ENCODE results near the gene TICAM1. TPM values are rescaled to one million over a fixed set of nuclear protein-coding genes. Genes with fewer than 3 reads are reported as not detected.
"Not testable (repeated sequence)": the region's sequence is repeated elsewhere in the genome, so short reads cannot be mapped to it uniquely, and the experiment has no call there.

TICAM1 gene
- total RNA-seq, 2 experiments from 2014 or later: 14.7 to 15.0 TPM

GRCh38 chr19:4807188-4807587 is 24.3 kb downstream of the TICAM1 start:
- H3K9me3 Mint-ChIP-seq: no peaks in the 10 kb centered on the region
- H3K36me3 ChIP-seq (ENCODE audit: insufficient read depth, low read length): no peaks in the 10 kb centered on the region
- ChIA-PET POLR2A (no interaction called here), CTCF (no interaction called here)
- no peak overlapping the region for H3K4me3 Mint-ChIP-seq
- peaks cover 9% of the 10 kb centered on the region for H3K4me1 Mint-ChIP-seq (ENCODE audit: low read depth)
- H3K9me3 ChIP-seq (ENCODE audit: control insufficient read depth in 1 of 2, insufficient read depth in 1 of 2, low read length in 2 of 2): no peaks in the 10 kb centered on the region
- H3K27ac Mint-ChIP-seq: no peak overlapping the region
- H3K4me1 ChIP-seq (ENCODE audit: insufficient read depth, low read length): peaks cover 17% of the 10 kb centered on the region
- no peaks in the 10 kb centered on the region for H3K27me3 Mint-ChIP-seq
- DNase-seq (peak in 2 of 14 experiments; percentile 32 to 46), ATAC-seq (ENCODE audit: poor library complexity) (no peak)
- no peaks in the 10 kb centered on the region for H3K27me3 ChIP-seq (ENCODE audit: control insufficient read depth in 1 of 2, insufficient read depth in 2 of 2, low read length in 2 of 2)
- H3K4me3 ChIP-seq (ENCODE audit: low read length): no peak overlapping the region
- intact Hi-C loops (cut with DNase I, micrococcal nuclease): loop anchor here in 1 of 2 experiments (10.0 kb wide), 1 partner anchor 232 kb away; no protein-coding TSS in a partner anchor
- no peak overlapping the region for H3K27ac ChIP-seq (ENCODE audit: low read depth in 1 of 2, low read length in 2 of 2)
- H3K36me3 Mint-ChIP-seq (ENCODE audit: low read depth): no peaks in the 10 kb centered on the region
- TF ChIP-seq CTCF (IDR thresholded peaks at IDR 0.05): no peak

- ATAC-seq (ENCODE audit: poor library complexity) (no peak), DNase-seq (no peak)
- Mint-ChIP-seq H3K4me3 (no peak overlapping the region), H3K27ac (no peak overlapping the region), H3K36me3 (ENCODE audit: low read depth) (no peaks in the 10 kb centered on the region), H3K27me3 (no peaks in the 10 kb centered on the region), H3K4me1 (ENCODE audit: low read depth) (peaks cover 4% of the 10 kb centered on the region), H3K9me3 (no peaks in the 10 kb centered on the region)
- Histone ChIP-seq H3K27me3 (ENCODE audit: control insufficient read depth in 1 of 2, insufficient read depth in 2 of 2, low read length in 2 of 2) (no peaks in the 10 kb centered on the region), H3K4me3 (ENCODE audit: low read length) (no peak overlapping the region), H3K27ac (ENCODE audit: low read depth in 1 of 2, low read length in 2 of 2) (no peak overlapping the region), H3K9me3 (ENCODE audit: control insufficient read depth in 1 of 2, insufficient read depth in 1 of 2, low read length in 2 of 2) (no peaks in the 10 kb centered on the region), H3K4me1 (ENCODE audit: insufficient read depth, low read length) (peaks cover 11% of the 10 kb centered on the region), H3K36me3 (ENCODE audit: insufficient read depth, low read length) (no peaks in the 10 kb centered on the region)
- CTCF ChIA-PET: interaction anchor here (2.8 kb wide), 1 partner anchor 45 kb away, joined by 14 read pairs; no protein-coding TSS in a partner anchor
- TF ChIP-seq CTCF (IDR thresholded peaks at IDR 0.05): no peak
- intact Hi-C loops (cut with DNase I, micrococcal nuclease): loop anchor here in 1 of 2 experiments (10.0 kb wide), 1 partner anchor 232 kb away; no protein-coding TSS in a partner anchor
- POLR2A ChIA-PET: no interaction called here
Observed at GRCh38 chr19:4806384-4806783, 25.1 kb downstream of the TICAM1 start.

- H3K9me3 ChIP-seq (ENCODE audit: control insufficient read depth in 1 of 2, insufficient read depth in 1 of 2, low read length in 2 of 2); H3K27me3 ChIP-seq (ENCODE audit: control insufficient read depth in 1 of 2, insufficient read depth in 2 of 2, low read length in 2 of 2); H3K27ac Mint-ChIP-seq; POLR2A ChIA-PET; H3K36me3 Mint-ChIP-seq (ENCODE audit: low read depth); ATAC-seq (ENCODE audit: poor library complexity); H3K9me3 Mint-ChIP-seq; H3K36me3 ChIP-seq (ENCODE audit: insufficient read depth, low read length); H3K27ac ChIP-seq (ENCODE audit: low read depth in 1 of 2, low read length in 2 of 2); H3K4me3 ChIP-seq (ENCODE audit: low read length); H3K4me1 Mint-ChIP-seq (ENCODE audit: low read depth); H3K4me3 Mint-ChIP-seq; H3K27me3 Mint-ChIP-seq; DNase-seq: not testable (repeated sequence)
- CTCF ChIA-PET: interaction anchor here (0.7 to 2.8 kb wide), 3 partner anchors 14 to 46 kb away, joined by 3 to 14 read pairs (median 5); partner anchors contain the start of gene FEM1A
- peaks cover 11% of the 10 kb centered on the region for H3K4me1 ChIP-seq (ENCODE audit: insufficient read depth, low read length)
- intact Hi-C loops (cut with DNase I, micrococcal nuclease): loop anchor here in 1 of 2 experiments (10.0 kb wide), 1 partner anchor 230 kb away; no protein-coding TSS in a partner anchor
Observed at GRCh38 chr19:4805140-4805539, 26.4 kb downstream of the TICAM1 start.
